Measurements from ENCODE around the gene ARHGAP9.

Gene ARHGAP9

DNA sequence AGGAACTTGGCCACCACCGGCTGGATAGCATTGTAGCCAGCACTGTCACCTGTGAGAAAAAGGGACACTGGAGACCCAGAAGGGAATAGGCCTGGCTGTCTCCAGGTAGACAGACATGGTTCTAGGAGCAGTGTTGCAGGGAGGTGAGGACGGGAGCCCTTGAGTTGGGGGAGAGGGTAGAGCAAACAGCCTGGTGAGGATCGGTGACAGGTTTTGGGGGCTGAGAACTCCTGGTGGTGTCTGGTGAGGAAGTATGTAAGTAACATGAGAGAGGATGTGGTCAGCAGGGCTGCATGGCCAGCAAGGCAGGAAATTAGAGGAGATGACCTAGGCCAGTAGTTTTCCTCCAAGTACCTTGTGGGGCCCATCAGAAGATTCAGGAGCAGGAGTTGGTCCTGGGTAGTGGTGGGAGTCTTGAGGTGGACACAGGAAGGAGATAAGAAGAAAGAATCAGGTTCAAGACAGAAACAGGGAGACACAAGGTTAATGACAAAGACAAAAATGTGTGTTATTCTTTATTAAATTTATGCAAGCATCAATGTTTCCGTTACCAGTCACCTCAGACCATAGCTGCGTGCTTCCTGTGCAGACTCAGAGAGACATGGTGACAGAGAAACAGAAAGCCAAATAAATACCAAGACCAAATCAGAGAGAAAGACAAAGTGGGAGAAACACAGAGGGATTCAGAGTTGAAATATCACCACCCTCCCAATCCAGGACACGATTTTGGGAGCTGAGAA is at the start of gene ARHGAP9:
Gene ARHGAP9, minus strand, starts transcription at position 491 of the 740 bp plus-strand sequence. Its CDS starts 460 bp downstream, at position 31.
- H3K4me3 ChIP-seq (ENCODE audit: low read depth, low read length), result no peak within 1 kb of the TSS
- no peak for DNase-seq (ENCODE audit: low read depth)
- TF ChIP-seq, protein P1, sequence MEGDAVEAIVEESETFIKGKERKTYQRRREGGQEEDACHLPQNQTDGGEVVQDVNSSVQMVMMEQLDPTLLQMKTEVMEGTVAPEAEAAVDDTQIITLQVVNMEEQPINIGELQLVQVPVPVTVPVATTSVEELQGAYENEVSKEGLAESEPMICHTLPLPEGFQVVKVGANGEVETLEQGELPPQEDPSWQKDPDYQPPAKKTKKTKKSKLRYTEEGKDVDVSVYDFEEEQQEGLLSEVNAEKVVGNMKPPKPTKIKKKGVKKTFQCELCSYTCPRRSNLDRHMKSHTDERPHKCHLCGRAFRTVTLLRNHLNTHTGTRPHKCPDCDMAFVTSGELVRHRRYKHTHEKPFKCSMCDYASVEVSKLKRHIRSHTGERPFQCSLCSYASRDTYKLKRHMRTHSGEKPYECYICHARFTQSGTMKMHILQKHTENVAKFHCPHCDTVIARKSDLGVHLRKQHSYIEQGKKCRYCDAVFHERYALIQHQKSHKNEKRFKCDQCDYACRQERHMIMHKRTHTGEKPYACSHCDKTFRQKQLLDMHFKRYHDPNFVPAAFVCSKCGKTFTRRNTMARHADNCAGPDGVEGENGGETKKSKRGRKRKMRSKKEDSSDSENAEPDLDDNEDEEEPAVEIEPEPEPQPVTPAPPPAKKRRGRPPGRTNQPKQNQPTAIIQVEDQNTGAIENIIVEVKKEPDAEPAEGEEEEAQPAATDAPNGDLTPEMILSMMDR (IDR thresholded peaks at IDR 0.05; ENCODE audit: control insufficient read depth, extremely low read depth, insufficient read depth), result no peak

DNA sequence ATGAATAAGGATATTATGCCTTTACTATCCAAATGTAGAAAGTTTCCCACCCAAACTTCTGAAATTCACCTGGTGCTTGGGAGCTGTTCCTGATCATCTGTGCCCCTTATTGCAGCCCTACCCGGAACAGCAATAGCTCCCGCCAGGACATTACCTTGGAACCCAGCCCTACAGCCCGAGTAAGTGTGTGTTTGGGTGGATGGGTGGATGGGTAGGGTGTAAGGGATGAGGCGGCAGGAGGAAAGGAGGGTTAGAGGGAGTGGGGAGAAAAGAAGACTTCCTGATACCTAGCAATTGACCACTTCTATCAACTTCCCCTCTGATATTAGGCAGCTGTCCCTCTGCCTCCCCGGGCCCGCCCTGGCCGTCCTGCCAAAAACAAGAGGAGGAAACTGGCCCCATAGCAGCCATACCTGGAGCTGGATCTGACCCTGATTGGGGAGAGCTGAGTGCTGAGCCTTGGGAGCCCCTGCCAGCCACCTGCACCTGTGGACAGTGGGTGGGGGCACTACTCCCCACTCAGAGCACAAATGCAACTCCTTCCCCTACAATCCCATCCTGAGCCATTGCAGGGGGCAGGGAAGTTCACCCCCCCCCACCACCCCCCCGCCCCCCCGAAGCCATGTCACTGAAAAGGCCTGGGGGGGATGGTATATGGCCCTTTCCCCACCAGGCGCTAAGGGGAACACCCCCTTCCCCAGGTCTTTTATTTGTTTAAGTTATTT is 49.3 kb upstream of the ARHGAP9 start:
- TF ChIP-seq, protein P1 (IDR thresholded peaks at IDR 0.05; ENCODE audit: control insufficient read depth, extremely low read depth, insufficient read depth), result no peak
- DNase-seq (ENCODE audit: low read depth), result no peak
- no peak overlapping the region for H3K4me3 ChIP-seq (ENCODE audit: low read depth, low read length)

DNA sequence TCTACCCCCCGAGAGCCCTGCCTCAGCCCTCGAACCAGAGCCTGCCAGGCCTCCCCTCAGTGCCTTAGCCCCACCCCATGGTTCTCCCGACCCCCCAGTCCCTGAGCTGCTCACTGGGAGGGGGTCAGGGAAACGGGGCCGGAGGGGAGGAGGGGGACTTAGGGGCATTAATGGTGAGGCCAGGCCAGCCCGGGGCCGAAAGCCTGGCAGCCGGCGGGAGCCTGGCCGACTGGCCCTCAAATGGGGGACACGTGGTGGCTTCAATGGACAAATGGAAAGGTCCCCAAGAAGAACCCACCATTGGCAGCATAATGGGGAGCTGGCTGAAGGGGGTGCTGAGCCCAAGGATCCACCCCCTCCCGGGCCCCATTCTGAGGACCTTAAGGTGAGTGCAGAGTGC is 48.5 kb upstream of the ARHGAP9 start:
- DNase-seq (ENCODE audit: low read depth), result no peak
- H3K4me3 ChIP-seq (ENCODE audit: low read depth, low read length), result no peak overlapping the region
- TF ChIP-seq, protein P1 (IDR thresholded peaks at IDR 0.05; ENCODE audit: control insufficient read depth, extremely low read depth, insufficient read depth), result no peak

DNA sequence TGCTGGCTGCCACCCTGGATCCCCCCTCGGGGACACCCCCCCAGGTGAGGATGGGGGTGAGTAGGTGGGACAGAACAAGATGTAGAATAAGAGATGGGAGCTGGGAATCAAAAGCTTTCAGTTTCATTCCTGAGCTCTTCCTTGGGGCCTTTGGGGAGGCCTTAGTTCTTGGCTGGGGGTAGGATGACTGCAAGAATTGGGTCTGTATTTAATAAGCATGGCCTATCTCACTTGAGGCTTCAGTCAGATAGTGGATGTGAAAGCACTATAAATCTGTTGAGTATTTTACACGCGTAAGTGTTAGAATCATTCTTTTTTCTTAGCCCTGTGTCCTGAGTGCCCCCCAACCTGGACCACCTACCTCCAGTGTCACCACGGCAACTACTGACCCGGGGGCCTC is 47.5 kb upstream of the ARHGAP9 start:
- DNase-seq (ENCODE audit: low read depth), result no peak
- TF ChIP-seq, protein P1 (IDR thresholded peaks at IDR 0.05; ENCODE audit: control insufficient read depth, extremely low read depth, insufficient read depth), result no peak
- H3K4me3 ChIP-seq (ENCODE audit: low read depth, low read length), result no peak overlapping the region

DNA sequence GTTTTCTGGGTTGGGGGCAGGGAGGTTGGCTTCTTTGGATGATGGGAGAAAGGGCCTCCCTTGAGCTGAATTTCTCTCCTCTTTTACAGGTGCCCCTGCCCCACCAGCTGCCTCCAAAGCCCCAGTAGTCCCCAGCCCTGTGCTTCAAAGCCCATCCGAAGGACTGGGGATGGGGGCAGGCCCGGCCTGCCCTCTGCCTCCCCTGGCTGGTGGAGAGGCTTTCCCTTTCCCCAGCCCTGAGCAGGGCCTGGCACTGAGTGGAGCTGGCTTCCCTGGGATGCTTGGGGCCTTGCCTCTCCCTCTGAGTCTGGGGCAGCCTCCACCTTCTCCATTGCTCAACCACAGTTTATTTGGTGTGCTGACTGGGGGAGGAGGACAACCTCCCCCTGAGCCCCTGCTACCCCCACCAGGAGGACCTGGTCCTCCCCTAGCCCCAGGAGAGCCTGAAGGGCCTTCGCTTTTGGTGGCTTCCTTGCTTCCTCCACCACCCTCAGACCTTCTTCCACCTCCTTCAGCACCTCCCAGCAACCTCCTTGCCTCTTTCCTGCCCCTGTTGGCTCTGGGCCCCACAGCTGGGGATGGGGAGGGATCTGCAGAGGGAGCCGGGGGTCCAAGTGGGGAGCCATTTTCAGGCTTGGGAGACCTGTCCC is 46.9 kb upstream of the ARHGAP9 start:
- H3K4me3 ChIP-seq (ENCODE audit: low read depth, low read length), result no peak overlapping the region
- DNase-seq (ENCODE audit: low read depth), result no peak
- TF ChIP-seq, protein P1 (IDR thresholded peaks at IDR 0.05; ENCODE audit: control insufficient read depth, extremely low read depth, insufficient read depth), result no peak

DNA sequence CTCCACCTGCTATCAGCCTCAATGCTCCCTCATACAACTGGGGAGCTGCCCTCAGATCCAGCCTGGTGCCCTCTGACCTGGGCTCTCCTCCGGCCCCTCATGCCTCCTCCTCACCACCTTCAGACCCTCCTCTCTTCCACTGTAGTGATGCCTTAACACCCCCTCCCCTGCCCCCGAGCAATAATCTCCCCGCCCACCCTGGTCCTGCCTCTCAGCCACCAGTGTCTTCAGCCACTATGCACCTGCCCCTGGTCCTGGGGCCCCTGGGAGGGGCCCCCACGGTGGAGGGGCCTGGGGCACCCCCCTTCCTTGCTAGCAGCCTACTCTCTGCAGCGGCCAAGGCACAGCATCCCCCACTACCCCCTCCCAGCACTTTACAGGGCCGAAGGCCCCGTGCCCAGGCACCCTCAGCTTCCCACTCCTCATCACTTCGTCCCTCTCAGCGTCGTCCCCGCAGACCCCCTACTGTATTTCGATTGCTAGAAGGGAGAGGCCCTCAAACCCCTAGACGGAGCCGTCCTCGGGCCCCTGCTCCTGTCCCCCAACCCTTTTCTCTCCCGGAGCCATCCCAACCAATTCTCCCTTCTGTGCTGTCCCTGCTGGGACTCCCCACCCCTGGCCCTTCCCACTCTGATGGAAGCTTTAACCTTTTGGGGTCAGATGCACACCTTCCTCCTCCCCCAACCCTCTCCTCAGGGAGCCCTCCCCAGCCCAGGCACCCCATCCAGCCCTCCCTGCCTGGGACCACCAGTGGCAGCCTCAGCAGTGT is 46.1 kb upstream of the ARHGAP9 start:
- TF ChIP-seq, protein P1 (IDR thresholded peaks at IDR 0.05; ENCODE audit: control insufficient read depth, extremely low read depth, insufficient read depth), result no peak
- DNase-seq (ENCODE audit: low read depth), result no peak
- H3K4me3 ChIP-seq (ENCODE audit: low read depth, low read length), result no peak overlapping the region
